ENCODE data around the gene FBXO47.
"Not testable (repeated sequence)": the region's sequence is repeated elsewhere in the genome, so short reads cannot be mapped to it uniquely, and the experiment has no call there.

The FBXO47 gene

DNA sequence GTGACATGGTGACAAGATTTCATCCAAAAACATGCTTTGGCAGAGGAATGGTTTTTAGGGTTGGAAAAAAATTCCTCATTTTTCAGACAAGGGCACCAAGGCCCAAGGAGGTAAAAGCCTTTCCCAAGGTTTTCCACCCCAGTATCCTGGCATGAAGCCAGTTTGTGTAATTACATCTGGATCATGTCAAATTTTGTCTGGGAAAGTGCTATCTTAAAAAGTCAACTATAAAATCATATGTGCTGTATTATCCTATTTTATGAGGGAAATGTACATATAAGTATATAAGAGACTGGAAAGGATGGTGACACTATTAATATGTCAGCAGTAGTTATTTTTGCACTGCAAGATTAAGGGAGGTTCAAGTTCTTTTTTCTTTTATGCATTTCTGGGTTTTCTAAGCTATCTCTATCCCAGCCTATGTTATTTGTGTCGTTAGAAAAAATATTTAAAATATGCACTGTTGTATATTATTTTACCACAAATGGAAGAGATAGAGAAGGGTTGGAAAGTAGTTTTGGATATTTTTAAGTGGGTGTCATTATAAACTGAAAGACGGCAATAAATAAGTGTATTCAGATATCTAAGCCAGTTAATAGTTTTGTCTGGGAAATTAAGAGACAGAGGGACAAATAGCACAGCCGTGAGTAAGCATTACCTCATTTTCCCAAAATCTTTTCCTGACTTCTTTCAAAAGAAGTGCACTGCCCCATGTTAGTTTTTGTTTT is 13.5 kb upstream of the FBXO47 start:
- no peak for DNase-seq

DNA sequence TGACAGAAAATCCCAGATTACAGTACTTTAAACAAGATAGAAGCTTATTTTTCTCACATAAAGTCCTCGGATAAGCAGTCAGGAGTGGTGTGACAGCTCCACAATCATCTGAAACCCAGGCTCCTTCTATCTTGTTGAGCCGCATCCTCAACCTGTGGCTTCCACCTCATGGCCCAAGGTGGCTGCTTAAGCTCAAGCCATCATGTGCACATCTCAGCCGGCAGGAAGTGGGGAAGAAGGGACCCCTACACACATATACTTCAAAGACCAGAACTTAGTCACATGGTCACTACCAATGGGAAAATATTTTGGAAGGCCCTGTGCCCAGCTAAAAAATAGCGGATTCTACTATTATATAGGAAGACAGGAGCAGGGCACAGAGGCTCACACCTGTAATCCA is 11.0 kb upstream of the FBXO47 start:
- DNase-seq = no peak

DNA sequence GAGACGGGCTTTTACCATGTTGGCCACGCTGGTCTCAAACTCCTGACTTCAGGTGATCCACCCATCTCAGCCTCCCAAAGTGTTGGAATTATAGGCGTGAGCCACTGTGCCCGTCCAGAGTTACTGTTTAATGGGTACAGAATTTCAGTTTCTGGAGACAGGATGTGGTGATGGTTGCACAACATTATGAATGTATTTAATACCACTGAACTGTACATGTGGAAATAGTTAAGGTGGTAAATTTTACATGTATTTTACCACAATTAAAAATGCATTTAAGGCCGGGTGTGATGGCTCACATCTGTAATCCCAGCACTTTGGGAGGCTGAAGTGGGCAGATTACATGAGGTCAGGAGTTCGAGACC is 9.0 kb upstream of the FBXO47 start:
- DNase-seq = not testable (repeated sequence)

DNA sequence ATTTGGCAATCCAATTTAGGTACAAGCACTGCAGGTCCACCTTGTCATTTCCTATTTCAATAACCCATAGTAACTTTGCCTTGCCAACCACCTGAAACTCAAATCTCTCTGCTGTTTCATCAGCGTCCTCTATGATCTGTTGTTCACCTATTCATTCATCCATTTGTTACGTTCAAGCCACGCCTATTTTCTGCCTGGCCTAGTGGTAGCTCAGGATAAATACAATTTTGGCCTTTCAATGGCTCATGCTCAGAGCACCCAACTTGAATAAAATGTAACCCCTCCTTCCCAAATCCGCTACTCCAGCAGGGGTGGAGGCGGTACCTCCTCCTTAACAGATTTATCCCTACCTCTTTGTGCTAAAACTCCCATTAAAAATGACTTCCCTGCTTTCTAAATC is 3.6 kb upstream of the FBXO47 start:
- peak; percentile 29 for DNase-seq

DNA sequence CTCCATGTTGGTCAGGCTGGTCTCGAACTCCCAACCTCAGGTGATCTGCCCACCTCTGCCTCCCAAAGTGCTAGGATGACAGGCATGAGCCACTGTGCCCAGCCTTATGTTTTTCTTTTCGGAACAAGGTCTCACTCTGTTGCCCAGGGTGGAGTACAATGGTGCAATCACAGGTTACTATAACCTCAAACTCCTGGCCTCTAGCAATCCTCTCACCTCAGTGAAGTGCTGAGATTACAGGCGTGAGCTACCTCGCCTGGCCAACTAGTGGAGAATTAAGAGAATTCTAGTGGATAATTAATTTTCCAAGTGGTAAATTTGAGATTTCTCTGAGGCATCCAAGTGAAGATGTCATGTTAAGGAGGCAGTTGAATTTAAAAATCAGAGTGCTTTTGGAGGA is 2.9 kb upstream of the FBXO47 start:
- DNase-seq = peak; percentile 11

DNA sequence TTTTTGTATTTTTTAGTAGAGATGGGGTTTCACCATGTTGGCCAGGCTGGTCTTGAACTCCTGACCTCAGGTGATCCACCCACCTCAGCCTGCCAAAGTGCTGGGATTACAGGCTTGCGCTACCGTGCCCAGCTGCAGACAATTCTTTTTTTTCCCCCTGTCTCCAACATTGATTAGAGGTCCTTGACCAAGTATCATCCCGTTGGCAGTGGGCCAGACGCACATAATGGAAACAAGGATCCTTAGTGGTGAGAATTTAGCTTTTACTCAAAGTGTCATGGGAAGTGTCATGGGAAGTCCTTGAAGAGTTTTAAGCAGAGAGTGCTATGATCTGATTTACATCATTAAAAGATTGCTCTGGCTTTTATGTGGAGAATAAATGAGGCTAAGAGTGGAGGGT is 2.1 kb upstream of the FBXO47 start:
- DNase-seq = peak; percentile 27

DNA sequence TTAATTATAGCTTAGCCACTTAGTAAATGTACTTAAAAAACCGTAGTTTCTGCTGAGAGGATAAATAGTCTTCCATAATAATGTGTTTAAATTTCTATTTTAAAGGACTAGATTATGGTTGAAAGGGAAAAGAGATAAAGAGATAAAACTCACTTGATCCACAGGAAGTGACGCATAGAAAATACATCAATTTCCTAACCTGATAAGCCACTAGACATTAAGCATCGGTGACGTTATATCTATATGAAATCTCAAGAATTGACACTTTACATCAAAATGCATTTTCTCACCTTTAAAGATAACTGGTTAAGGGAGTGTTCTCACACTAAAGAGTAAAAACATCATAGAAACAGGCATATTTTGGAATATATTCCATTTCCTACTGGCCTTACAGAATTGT is 5.8 kb downstream of the FBXO47 start:
- no peak for DNase-seq

DNA sequence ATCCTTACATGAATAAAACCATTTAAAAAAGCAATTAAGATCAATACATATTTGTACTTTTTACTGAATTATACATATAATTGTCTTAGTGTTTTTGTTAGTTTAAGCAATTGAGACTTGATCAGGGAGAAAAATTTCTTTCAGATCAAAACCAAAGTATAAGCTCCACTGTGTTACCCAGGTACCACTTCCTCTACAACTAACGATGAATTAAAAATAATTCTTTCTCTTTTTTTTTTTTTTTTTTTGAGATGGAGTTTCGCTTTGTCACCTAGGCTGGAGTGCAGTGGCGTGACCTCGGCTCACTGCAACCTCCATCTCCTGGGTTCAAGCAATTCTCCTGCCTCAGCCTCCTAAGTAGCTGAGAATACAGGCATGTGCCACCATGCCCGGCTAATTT is 6.8 kb downstream of the FBXO47 start:
- no peak for DNase-seq

DNA sequence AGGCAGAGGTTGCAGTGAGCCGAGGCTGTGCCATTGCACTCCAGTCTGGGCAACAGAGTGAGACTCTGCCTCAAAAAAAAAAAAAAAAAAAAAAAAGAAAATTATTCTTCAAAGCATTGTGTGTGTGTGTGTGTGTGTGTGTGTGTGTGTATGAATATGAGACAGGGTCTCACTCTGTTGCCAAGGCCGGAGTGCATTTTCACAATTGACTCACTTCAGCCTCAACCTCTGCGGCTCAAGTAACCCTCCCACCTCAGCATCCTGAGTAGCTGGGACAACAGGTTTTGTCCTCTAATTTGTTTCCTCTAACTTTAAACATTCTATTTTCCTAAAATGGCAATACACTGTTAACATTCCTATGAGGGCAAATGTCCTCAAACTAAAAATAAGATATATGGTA is 7.7 kb downstream of the FBXO47 start:
- no peak for DNase-seq

DNA sequence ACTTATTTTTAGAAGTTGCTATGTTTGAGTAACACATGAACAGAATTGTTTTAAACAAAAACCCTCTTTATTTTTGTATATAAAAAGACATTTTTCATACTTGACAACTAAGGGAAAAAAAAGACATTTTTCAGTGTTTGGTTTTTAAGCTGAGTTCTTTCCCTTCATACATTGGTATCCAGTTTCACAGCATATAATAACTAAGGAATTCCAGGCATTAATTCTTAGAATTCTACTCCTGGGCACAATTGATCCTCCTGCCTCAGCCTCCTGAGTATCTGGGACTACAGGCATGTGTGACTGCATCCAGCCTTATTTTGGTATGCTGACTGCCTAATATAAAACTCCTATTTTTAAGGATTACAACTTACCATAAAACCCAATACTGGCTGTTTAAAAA is 8.4 kb downstream of the FBXO47 start:
- no peak for DNase-seq

DNA sequence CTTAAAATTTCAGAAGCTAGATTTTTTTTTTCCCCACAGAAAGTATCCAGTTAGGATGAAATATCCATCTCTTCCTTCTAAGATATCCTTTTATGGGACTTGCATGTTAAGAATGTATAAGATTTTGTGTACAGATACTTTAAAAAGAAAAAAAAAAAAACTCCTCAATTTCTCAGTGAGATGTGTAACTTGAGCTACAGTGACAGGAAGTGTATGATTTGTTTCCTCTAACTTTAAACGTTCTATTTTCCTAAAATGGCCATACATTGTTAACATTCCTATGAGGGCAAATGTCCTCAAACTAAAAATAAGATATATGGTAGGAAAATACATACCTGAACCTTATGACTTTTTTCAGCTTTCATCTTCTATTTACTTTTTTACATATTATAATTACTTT is 8.9 kb downstream of the FBXO47 start:
- DNase-seq = no peak

DNA sequence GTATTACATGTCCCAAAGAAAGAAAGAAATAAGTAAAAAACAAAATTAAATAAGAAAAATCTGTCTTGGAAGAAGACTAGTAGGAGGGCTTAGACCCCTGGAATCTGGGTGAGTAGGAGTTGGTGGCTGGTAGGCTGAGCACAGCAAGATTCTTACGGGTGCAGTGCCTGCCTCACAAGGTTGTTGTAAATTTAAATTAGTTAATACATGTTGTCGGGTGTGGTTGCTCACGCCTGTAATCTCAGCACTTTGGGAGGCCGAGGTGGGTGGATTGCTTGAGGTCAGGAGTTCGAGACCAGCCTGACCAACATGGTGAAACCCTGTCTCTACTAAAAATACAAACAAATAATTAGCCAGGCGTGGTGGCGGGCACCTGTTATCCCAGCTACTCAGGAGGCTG is 13.4 kb downstream of the FBXO47 start:
- not testable (repeated sequence) for DNase-seq

DNA sequence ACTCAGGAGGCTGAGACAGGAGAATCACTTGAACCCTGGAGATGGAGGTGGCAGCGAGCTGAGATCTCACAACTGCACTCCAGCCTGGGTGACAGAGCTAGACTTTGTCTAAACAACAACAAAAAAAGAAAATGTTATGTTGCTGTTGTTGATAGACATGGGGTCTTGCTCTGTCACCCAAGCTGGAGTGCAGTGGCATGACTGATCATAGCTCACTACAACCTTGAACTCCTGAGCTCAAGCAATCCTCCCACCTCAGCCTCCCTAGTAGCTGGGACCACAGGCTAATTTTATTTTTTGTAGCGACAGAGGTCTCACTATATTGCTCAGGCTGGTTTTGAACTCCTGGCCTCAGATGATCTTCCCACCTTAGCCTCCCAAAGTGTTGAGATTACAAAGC is 20.0 kb downstream of the FBXO47 start:
- DNase-seq = no peak

DNA sequence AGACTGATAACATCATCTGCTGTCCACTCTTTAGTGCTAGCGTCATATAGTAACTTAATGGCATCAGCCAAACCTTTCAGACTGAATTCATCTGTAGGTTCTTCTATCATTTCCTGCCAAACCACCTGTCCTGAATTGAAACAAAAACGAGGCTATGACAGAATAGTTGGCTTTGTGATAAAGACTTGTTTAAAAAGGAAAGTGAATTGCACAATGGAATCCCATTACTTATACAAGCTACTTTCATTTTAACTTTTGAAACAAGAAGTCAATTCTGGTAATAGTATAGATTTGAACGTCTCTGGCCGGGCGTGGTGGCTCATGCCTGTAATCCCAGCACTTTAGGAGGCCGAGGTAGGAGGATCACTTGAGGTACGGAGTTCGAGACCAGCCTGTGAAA is 23.6 kb downstream of the FBXO47 start:
- DNase-seq = no peak

DNA sequence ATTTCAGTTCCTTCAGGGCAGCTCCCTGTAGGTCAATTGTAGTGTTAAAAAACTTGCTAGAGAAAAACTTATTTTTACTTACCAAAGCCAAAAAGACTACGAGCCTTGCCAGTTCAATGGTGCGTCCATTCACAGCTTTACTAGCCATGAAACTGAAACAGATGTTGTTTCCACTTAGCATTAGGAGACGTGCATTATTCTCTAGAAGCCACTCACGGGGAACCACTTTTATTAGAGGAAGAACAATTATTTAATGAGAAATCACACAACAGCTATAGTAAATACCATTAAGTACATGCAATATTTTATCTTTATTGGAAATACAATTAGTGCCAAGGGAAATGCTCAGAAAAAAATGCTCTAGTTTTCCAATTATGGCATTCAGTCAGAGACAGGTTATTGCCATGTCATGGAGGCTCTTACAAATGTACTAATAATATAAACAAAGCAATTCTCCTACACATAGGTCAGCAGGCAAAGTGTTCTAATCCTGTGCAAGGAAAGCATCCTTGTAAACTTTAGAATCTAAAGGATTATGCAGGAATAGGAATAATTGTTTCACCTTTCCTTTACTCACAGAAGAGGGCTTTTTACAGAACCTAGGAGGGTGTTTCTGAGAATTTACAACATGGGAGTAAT is 24.4 kb downstream of the FBXO47 start:
- peak; percentile 32 for DNase-seq

DNA sequence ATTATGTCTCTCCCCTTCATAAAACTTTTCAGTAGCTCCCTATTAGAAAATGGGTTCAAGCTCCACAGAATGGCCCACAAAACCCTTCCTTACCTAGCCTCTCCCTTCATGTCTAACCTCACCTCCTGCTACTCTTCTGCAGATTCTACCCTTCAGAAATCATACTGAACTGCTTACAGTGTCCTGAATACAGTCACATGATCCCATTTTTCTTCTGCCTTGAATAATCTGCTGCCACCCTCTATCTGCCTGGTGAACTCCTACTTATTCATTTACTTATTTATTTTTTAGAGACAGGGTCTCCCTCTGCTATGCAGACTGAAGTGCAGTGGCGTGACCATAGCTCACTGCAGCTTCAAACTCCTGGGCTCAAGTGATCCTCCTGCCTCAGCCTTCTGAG is 26.8 kb downstream of the FBXO47 start:
- no peak for DNase-seq

DNA sequence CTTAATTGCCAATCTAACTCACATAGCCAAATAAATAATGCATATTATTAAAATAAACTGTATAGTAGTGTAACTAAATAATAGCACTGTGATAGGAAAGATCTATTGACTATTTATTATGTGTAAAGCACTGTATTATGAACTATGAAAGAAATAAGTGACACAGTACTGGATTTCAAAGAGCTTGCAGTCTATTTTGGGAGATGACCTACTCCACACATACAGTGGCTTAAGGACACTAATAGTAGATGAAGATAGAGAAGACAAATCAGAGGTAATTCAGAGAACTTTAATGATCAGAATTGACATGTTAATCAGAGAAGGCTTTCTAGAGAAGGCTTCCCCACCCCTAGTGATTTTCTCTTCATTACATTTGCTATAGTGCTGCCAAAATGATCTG is 27.2 kb downstream of the FBXO47 start:
- no peak for DNase-seq

DNA sequence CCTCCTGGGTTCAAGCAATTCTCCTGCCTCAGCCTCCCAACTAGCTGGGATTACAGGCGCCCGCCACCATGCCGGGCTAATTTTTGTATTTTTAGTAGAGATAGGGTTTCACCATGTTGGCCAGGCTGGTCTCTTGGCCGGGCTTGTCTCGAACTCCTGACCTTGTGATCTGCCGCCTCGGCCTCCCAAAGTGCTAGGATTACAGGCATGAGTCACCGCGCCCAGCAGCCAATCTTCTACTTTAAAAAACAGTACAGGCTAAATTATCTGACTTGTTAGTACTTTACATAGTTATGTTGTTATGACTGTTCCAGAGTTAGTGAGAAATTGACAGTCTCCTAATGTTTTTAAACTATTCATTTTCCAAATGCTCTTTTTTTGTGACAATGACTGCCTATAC is 33.2 kb downstream of the FBXO47 start:
- not testable (repeated sequence) for DNase-seq

DNA sequence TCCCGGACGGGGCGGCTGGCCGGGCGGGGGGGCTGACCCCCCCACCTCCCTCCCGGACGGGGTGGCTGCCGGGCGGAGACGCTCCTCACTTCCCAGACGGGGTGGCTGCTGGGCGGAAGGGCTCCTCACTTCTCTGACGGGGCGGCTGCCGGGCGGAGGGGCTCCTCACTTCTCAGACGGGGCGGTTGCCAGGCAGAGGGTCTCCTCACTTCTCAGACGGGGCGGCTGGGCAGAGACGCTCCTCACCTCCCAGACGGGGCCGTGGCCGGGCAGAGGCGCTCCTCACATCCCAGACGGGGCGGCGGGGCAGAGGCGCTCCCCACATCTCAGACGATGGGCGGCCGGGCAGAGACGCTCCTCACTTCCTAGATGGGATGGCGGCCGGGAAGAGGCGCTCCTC is 36.4 kb downstream of the FBXO47 start:
- not testable (repeated sequence) for DNase-seq

DNA sequence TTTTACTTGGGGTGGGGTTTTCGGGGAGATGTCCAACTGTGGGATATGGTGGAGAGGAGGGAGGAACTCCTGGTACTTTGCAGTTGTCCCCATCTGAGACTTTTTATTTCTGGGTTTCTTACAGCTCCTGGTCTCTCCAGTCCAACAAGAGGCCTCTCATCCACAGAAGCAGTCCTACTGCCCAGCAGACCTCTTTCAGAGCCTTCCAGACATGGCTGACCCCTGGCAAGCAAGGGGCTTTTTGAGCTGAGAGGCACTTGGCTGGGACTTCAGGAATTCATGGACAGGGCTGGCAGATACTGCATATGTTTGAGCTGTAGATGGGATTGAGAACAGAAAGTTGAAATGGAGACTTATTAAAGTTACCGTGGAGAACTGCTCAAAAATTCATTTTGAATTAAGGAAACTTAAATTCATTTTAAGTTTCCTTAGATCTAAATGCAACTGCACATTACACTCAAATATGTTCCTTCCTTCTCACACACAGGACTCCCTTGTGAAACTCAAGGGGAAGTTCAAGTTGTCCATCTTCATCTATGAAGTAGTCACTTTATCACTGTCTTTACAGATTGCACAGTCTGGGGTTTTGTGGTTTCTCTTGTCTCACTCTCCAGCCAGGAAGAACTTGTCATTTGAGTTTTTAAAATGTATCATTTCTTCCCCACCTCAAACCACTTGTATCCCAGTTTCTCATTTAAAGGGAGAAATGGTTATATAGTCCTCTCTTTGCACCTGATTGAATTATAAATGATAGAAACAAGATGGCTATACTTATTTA is 40.7 kb downstream of the FBXO47 start:
- DNase-seq = no peak

DNA sequence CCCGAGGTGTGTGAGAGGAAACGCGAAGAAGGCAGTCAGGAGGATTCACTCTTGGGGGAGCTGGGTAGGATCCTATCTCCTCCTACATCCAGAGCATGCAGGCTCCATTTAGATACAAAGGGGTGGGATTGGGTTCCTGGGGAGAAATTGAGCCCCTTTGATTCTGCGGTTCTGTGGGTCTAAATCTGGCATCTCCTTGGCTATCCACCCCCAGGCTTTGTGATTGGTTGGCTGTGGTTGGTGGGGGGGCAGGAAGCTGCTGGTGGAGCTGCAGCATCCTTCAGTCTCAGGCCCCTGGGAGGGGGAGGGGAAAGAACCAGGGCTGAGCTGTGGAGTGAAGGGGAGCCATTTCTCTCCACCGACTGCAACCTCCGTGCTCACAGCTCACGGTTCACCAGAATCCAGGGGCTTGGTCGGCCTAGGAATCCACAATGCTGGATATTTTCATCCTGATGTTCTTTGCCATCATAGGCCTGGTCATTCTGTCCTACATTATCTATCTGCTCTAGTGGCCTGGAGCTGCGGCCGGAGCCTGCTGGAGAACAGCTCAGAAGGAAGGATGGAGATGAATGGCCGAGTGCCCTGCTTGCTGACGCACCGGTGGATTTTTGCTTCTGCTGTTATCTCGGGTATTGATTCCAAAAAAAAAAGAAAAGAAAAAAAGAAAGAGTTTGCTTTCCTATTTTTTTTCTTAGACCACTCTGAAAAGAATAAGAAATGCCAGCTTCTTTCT is 41.8 kb downstream of the FBXO47 start, which contains the start of gene LASP1NB:
Gene LASP1NB, plus strand, starts transcription at position 352 of the 733 bp plus-strand sequence.
- DNase-seq = peak; percentile 53

DNA sequence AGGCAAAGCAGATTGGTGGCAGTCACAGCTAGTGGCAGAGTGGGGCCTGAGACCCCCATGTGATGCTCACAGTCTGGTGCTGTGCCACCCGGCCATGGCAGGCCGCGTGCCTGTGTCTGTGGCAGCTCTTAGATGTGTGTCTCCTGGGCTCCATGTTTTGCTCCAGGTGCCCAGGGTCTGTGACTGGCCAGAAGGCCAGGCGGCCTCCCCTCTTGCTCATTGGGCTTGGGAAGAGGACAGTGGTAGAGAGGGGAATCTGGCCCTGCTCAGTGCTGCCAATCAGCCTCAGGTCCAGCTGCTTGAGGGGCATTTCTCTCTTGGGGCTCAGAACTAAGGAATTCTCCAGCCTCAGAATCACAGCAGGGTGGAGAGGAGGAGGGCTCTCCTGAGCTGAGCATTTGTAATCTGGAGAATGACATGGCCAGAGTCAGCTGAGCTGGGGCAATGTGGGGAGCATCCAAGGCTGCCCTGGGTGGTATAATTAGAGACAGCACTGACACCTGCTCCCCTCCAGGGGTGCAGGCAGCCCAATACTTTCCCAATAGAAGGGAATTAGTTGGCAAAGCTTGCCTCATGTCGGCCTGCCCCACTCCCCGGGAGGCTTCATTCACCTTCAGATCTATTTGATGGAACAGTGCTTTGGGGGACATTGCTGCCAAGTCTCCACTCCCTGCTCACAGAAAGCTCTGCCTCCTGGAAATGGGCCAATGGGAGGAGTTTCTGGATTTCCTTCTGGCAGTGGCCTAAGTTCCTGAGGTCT is 44.5 kb downstream of the FBXO47 start:
- DNase-seq = peak; percentile 27

All from NCI-H82 (cell line).